Skin of body (tissue), 2 donors: Measurements from ENCODE around the gene GLI3. TPM values are rescaled to one million over a fixed set of nuclear protein-coding genes. Genes with fewer than 3 reads are reported as not detected.
"Not testable (repeated sequence)": the region's sequence is repeated elsewhere in the genome, so short reads cannot be mapped to it uniquely, and the experiment has no call there.

Experiments
- DNase-seq: peaks from one replicate; lab custom pipeline; 2025; lab: John Stamatoyannopoulos, UW
- total RNA-seq: library from RNA; depleted of rRNA; stranded (reverse); fragments of >200 nt; gene quantifications from one replicate; pipeline ENCODE4 v1.2.3, GENCODE V29; 2014

The GLI3 gene
- total RNA-seq, 1 donor from 2014 or later, result 23.4 TPM

DNA sequence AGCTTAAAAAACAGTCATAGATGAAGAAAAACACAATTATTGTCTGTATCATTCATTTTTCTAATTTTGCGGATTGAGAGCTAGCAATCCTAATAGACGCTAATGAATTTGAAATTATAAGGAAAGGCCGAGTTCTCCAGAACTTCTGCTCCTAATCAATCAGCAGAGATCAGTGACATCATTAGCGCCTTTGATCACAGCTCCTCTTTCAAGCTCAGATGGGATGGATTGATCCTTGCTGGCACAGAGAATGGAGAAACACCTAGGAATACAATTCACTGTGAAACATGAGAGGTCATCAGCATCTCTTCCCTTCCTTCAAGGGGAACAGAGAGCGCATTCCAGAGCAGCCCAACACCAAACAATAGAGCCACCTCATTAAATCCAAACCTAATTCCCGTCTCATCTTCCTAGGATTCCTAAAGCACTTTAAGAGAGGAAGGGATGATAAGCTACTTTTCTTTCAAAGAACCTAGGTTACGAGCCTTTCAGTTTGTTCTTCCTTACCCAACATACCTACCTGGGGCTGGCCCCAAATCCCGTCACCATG, 24.4 kb downstream of the GLI3 start:
- DNase-seq, result no peak

DNA sequence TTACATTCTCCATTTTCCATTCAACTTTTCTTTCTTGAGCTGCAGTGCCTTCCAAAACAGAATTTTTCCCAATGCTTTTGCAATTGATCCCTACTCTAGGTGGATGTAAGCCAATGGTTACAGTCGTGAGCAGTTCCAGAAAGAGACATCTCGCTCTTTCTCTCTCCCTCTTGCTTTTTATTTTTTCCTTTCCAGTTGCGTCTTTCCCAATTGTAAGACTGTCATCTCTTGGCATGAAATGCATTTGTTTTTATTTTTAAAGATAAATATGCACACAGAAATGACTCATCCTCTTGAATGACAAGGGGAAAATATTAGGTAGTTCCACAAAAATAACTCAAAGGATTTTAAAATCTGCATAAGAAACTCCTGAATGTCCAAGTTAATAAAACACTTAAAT, 25.1 kb downstream of the GLI3 start:
- DNase-seq, result peak; percentile 78

DNA sequence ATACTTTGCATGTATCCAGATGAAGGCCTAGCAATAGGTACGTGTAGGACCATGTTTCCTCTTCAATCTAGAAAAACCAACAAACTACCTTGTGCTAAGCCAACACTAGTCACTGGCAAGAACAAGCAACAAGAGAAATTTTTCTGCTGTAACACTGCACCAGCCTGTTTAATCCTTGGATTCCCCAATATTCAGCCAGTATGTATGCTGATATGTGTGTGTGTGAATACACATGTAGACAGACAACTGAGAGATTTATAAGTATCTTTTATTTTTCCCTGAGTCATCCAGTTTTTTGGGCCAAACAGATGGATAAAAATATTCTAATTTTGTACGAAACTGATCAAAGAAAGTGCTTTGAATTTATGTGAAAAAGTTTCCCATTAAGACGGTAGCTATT, 26.2 kb downstream of the GLI3 start:
- peak; percentile 57 for DNase-seq

DNA sequence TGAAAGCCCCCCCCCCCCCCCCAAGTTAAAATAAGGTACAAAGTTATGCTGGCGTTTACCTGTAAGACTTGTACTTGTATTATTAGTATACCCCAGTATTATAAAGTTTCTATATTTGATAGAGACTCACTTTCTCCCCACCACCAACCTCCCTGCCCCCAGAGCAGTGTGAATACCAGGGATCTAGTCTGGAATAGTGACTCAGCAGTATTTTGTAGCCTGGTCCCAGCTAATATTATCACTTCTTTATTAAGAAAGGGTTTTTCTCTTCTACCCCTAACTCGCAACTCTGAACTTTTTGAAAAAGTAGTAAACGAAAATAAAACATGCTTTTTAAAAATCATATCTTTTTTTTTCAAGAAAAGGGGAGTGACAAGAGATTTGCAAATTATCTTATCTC, 26.7 kb downstream of the GLI3 start:
- no peak for DNase-seq

DNA sequence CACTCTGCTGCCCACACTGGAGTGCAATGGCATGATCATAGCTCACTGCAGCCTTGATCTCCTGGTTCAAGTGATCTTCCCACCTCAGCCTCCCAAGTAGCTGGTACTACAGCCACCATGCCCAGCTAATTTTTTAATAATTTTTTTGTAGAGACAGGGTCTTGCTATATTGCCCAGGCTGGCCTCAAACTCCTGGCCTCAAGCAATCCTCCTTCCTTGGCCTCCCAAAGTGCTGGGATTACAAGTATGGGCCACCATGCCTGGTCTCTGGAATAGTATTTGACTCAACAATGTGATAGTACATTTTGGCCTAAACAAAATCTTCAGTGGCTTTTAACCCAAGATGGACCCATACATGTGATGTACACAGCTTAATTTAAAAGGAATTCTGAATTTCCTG, 27.9 kb downstream of the GLI3 start:
- not testable (repeated sequence) for DNase-seq

DNA sequence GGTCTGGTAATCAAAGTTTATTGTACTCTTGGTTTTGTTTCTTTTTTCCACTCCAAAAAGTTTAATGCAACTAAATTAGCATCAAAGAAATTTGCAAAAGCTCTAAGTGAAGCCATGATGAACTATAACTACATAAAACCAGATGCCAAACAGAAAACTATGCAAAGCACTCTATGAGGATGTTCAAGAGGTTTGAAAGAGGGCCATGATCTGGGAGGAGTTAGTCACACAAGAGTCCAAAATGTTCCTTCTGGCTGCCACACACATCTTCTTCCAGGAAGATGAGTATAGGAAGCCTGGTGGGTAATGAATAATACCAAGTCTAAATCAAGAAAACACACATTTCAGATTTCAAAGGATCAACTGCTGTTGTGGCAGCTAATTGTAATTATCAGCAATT, 28.4 kb downstream of the GLI3 start:
- DNase-seq, result peak; percentile 74

DNA sequence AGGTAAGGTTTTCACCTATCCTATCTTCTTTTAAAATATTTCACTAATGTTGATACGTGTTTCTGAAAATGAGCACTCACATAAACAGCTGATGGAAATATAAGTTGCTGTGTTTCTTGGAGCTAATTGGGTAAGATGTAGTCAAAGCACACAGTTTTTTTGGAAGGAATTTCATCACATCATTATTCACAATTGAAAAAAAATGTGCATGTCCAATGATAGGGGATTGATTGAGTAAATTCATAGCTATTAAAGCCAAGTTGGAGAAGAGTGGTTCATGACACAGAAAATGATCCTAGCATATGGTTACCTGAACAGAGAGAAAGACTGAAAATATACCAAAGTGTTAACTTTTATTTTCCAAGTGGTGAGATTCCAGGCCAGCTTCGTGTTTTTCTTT, 29.6 kb downstream of the GLI3 start:
- no peak for DNase-seq

DNA sequence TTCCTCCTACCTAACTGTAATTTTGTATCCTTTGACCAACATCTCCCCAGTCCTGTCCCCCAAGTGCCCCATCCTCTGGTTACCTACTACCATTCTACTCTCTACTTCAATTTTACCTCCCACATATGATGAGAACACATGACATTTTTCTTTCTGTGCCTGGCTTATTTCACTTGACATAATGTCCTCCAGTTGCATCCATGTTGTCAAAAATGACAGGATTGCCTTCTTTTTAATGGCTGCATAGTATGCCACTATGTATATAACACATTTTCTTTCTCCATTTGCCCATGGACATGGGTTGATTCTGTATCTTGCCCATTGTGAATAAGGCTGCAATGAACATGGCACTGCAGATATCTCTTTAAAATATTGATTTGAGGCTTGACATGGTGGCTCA, 33.7 kb downstream of the GLI3 start:
- DNase-seq, result no peak

DNA sequence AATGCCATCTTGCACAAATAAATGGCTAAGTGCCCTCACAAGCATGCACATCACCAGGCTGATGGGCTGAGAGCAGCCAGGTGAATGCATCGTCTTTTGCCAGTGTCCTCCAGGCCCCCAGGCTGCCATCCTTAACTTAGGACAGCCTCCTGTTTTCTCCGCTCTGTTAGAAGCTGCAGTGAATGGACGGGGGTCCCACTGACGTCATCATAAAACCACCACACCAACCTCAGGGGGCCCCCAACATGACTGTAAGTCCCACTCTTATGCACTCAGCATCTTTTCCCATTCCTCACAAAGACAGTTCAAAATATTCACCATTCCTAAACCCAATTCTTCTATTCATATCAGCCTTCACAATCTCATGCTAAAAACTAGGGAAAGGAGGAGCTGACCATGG, 34.4 kb downstream of the GLI3 start:
- no peak for DNase-seq

DNA sequence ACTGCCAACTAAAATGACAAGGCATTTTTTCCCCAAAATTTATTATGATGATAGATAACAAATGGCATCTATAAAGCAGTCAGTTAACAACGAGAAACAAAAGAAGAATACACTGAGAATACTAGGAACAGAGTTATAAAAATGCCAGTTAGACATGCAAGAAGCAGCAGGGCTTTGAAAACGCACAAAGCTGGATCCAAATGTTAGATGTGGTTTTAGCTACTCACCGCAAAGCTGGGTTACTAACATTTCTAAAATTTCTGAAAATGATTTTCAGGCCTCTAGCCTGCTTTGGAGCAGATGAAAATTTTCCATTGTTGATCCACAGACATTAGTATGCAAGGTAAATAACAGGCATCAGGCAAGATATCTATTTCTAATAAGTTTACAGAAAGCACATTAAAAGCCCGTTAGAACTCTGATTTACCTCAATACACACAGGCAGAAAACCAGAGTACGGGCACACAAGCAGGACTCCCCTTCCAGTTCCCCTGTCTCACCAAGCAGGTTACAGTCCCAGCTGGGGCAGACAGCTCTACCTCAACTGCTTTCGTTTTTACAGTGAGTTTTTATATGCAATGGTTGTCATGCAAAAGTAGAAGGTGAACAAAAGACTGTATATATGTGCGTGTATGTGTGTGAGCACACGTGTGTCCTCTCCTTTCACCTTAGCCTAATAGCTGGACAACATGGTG, 37.9 kb downstream of the GLI3 start:
- peak; percentile 43 for DNase-seq

DNA sequence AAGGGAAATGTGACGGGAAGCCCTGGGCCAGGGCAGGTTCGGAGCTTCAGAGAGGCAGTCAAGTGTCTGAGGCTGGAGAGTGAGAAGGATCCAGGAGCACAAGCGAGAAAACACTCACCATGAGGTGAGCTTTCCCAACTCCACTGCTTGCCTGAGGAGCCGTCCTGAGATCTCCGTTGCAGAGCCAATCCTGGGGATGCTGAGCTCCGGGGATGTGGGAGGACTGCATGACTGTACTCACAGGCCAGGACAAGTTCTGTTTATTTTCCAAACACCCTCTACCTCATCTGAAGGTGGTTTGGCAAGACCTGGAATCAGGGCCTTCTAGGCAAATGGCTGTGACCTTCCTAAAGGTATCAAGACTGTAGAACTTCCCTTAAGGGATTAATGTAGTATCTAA, 38.7 kb downstream of the GLI3 start:
- no peak for DNase-seq

DNA sequence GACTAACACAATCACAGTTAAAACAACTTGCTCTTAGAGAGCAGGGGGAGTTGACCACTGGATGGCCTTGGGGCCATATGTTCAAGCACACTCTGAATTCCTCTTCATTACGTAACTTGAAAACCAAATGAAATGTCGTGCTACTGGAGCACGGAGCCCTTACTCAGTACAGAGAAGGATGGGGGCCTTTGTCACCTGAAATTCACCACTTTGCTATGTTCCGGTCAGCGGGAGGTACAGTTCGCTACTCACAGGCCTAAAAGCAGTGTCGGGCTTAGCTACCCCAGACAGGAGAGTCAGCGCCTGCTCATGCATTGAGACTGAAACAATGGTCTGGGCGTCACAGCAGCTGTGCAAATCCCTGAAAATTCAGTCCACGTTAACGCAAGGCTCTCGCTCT, 39.6 kb downstream of the GLI3 start:
- no peak for DNase-seq

DNA sequence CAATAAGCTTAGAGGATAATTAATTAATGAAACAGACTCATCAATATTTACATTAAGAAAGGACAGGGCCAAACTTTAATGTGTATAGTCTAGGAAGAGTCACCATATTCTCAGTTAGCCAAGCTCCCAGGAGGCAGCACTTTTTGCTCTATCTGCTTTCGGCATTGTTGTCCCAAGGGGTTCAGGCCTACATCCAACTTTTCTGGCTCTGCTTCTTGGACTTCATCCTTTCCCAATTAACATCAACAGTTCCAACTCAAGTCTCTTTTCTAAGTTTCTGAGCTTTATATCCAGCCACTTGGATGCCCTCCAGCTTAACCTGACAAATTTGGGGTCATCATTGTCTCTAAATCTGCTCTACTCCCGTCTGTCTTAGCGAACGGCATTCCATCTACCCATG, 42.8 kb downstream of the GLI3 start:
- no peak for DNase-seq

DNA sequence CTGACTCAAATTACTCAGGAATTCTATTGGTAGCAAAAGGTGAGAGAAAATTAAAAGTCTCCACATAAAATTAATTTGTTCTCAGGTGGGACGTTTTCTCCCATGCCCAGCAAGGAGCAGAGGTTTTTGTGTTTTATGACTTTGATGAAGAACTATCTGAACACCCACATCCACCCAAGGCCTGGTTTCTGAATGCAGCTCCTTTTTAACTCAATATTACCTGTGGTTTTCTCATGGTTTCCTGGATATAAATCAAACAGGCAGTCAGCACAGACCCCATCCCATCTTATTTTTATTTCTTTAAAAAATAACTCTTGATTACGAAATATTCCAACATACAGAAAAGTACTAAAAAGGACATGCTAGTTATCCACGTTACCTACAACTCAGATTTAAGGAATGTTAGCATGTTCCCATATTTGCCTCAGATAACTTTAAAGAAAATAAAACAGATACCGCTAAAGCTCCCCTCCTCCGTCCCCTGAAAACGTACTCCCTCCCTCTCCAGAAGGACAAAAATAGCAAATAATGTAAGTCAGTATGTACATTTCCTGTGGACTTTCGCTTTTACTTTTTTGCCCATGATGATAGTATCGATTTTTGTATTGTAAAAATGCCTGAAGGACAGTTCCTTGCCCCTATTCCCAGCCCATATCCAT, 43.4 kb downstream of the GLI3 start:
- DNase-seq, result no peak

DNA sequence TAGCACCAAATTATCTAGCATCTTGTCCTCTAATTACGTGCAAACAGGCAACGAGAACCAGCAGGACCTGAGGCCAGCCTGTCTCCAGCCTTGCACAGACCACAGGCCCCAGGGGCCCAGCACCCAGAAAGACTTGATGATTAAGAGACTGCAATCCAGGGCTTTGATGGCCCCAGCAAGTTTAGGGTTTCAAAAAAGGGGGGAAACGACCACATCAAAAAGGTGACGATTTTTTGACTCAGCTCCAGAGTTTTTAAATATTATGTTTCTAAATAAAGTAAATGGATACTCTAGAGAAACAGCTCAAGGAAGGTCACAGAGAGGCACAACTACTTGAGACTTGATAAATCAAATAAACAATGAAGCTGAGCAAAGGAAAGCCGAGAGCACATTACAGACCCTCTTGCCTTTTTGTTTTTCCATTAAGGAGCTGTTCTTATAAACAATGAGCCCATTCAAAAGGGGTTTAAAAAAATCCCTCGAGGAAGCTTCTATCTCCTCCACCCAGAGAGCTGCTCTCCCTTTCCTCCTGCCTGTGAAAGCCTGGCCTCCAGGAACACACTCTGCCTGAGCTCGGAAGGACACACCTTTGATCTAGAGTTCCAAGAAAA, 44.1 kb downstream of the GLI3 start:
- DNase-seq, result no peak

DNA sequence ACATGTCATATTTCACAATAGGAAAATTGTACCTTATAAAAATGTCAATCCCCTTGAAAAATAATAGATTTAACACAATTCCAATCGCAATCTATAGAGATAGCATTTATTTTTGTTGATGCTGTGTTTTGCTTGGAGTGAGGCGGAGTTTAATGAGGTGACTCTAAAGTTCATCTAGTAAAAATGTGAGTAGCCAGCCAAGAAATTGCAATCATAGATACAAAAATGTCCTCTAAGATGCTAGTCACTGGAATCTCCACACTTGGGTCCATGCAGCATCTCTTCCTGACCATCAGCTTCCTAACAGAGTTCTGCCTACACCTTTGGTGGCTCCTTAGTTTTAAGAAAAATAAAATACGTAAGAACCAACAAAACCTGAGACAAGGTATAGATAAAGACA, 44.9 kb downstream of the GLI3 start:
- no peak for DNase-seq

DNA sequence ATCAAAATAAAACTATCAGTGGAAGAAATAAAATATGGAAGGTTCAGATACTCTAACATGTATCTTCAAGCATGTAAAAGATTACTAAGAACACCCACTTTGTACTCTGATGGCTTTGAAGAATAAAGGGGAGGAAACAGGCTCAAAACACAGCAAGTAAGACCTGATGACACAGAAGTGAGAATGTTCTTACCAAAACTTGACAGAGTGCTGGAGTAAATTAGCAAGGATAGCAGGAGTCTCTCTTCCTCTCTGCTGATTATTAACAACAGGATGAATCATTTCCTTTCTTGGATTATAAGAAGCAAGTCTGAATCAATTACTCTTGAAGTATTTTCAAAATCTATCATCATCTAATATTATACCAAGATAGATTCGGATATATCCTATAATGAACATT, 47.5 kb downstream of the GLI3 start:
- DNase-seq, result no peak

DNA sequence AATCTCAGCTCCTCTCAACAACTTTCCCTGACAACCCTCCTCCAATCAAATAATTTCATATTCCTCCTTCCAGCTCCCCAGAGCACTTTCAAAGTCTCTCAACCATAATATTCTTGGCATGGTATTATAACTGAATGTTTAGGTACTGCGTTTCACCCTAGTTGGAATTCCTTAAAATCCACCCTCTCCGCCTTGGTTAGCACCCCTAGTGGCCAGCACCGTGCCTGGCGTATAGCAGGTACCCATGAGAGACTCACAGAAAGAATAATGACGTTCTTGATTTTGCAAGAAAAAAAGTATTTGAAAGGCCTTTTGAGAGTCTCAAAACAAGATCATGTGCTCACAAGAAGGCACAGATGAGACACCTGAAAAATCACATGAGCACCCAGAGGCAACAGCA, 50.9 kb downstream of the GLI3 start:
- DNase-seq, result no peak

DNA sequence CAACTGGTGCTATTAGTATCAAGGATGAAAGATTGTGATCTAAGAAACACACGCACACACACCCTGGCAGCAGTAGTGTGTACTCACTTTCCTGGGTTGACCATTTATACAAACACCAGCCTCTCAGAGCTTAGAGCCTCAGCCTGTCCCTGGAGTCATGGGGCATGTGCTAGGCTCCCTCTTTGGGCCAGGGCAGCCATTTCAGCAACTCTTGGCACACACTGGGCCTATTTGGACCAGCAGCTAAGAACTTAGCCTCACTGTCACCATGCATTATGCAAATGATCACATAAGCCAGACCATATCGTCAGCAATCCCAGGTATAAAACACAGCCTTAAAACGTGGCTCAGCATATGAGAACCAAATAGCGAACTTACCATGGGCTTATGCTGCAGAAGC, 51.3 kb downstream of the GLI3 start:
- DNase-seq, result no peak

DNA sequence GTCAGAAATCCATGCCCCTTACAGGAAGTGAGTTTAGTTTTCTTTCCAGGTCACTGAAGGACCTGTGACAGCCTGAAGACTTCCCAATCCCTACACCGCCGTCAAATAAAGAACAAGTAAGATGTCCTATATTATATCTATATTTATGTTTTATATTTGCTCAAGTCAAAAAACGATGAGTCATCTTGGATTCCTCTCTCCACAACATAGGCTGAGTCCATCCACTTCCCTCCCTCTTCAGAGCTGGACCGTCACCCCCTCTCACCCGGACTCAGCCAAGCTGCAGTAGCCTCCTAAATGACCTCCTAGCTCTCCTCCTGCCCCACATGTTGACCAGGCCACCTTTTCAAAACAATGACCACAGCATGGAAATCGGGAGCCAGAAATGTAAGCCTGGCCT, 53.5 kb downstream of the GLI3 start:
- DNase-seq, result no peak

DNA sequence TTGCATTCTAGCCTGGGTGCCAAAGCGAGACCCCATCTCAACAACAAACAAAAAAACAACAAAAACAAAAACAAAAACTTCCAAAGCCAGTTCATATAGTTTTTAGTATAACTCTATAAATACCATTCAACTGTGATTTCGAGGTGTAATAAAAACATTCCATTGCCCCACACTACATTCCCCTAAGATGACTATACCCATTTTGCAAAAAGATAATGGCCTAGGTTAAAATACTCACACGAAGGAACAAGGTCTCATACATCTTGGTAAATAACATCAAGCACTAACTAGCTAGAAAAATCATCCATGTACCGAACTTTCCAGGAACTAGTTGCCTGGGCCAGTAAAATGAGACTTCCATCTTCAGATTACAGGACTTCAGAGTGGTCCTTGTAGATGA, 55.4 kb downstream of the GLI3 start:
- no peak for DNase-seq

DNA sequence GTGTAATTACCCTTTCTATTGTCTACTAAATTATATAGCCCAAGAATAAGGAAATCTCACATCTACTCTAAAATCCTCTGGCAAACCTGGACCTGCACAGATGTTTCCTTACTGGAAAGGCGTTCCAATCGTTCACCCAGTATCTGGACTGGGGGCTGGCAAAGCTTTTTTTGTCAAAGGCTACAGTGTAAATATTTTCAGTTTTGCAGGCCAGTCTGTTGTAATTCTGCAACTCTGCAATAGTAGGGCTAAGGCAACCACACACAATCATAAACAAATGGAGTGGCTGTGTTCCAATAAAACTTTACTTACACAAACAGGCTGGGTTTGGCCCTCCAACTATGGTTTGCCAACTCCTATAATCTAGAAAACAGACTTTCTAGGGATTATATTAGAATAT, 56.2 kb downstream of the GLI3 start:
- DNase-seq, result no peak

DNA sequence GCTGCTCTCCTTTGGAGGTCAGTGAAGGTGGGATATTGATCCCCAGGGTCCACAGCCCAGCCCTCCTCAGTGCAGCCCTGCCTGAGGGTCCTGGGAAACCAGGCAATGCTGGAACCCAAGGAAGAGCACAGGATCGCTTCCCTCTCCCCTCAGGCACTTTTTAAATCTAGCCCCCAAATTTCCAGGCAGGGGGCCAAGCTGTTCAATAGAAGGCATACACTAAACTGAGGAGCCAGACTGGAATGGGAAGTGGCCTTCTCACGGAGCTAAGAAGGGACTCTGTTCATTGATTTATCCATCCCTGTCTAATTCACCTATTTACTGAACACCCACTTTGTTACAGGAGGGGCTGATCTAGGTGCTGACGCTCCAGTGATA, 60.3 kb downstream of the GLI3 start:
- no peak for DNase-seq
